Muscle layer of duodenum (tissue), 2 donors: Measurements from ENCODE around the gene PRR35.
A peak's percentile ranks its signal among the peaks of the same experiment; 100 is the strongest.

Experiments
- H3K27ac ChIP-seq: one replicate; pipeline ENCODE4 v1.7.0; 2013; ENCODE audit warnings: mild to moderate bottlenecking, low read length
- H3K27me3 ChIP-seq: one replicate; pipeline ENCODE4 v1.7.0; 2013; ENCODE audit warnings: low read depth, mild to moderate bottlenecking, control low read depth, low read length
- H3K36me3 ChIP-seq, 2 donors: one replicate each; pipeline ENCODE4 v1.7.0; 2013; ENCODE audit warnings: low read length in 2 of 2, control low read depth in 1 of 2, mild to moderate bottlenecking in 1 of 2; ENCODE audit not compliant: insufficient read depth in 2 of 2, control insufficient read depth in 1 of 2
- H3K4me1 ChIP-seq, 2 donors: one replicate each; pipeline ENCODE4 v1.7.0; 2013; ENCODE audit warnings: low read length in 2 of 2, mild to moderate bottlenecking in 2 of 2, control low read depth in 1 of 2, moderate library complexity in 1 of 2; ENCODE audit not compliant: insufficient read depth in 2 of 2, control insufficient read depth in 1 of 2
- H3K4me3 ChIP-seq, 2 donors: one replicate each; pipeline ENCODE4 v1.7.0; 2013; ENCODE audit warnings: low read length in 2 of 2, low read depth in 1 of 2, mild to moderate bottlenecking in 1 of 2
- H3K9me3 ChIP-seq, 2 donors: one replicate each; pipeline ENCODE4 v1.7.0; 2013; ENCODE audit warnings: low read length in 2 of 2, control low read depth in 1 of 2, mild to moderate bottlenecking in 1 of 2; ENCODE audit not compliant: control insufficient read depth in 1 of 2
- donor health status: healthy.

Gene PRR35

GRCh38 chr16:589658-590187, 29.5 kb downstream of the PRR35 start, which contains the start of gene RAB40C:
TSS of gene RAB40C (plus strand) at chr16:590066. CDS start at chr16:590292, 226 bp downstream.
- Histone ChIP-seq H3K27ac (peak within 1 kb of the TSS; percentile 85), H3K27me3 (peaks cover 5% of the 10 kb centered on the region)

GRCh38 chr16:590188-590814, 30.1 kb downstream of the PRR35 start:
- peaks cover 5% of the 10 kb centered on the region for H3K27me3 ChIP-seq
- H3K27ac ChIP-seq = peak overlapping the region; percentile 45
- H3K4me3 ChIP-seq = peak overlapping the region; percentile 74 to 76
- no peaks in the 10 kb centered on the region for H3K9me3 ChIP-seq
- peaks cover 18 to 39% of the 10 kb centered on the region in 2 donors for H3K4me1 ChIP-seq
- no peaks in the 10 kb centered on the region for H3K36me3 ChIP-seq

More at GRCh38 chr16:589658-590187, 29.5 kb downstream of the PRR35 start, which contains the start of gene RAB40C:
- no peaks in the 10 kb centered on the region for H3K9me3 ChIP-seq
- H3K4me1 ChIP-seq = peaks cover 18 to 39% of the 10 kb centered on the region in 2 donors
- peak within 1 kb of the TSS; percentile 76 to 92 for H3K4me3 ChIP-seq
- H3K36me3 ChIP-seq = no peaks in the 10 kb centered on the region

GRCh38 chr16:590815-591200, 30.6 kb downstream of the PRR35 start:
- no peaks in the 10 kb centered on the region for H3K9me3 ChIP-seq
- H3K4me1 ChIP-seq = peaks cover 18 to 39% of the 10 kb centered on the region in 2 donors
- peaks cover 2% of the 10 kb centered on the region for H3K27me3 ChIP-seq
- peak overlapping the region; percentile 74 to 76 for H3K4me3 ChIP-seq
- H3K36me3 ChIP-seq = no peaks in the 10 kb centered on the region
- H3K27ac ChIP-seq = peak overlapping the region; percentile 45

GRCh38 chr16:591231-591630, 31.0 kb downstream of the PRR35 start:
- H3K27ac ChIP-seq = peak overlapping the region; percentile 45

GRCh38 chr16:591892-592517, 31.8 kb downstream of the PRR35 start:
- Histone ChIP-seq H3K36me3 (no peaks in the 10 kb centered on the region), H3K27me3 (no peaks in the 10 kb centered on the region), H3K4me3 (no peak overlapping the region), H3K27ac (peak overlapping the region; percentile 89), H3K9me3 (no peaks in the 10 kb centered on the region), H3K4me1 (peaks cover 18 to 32% of the 10 kb centered on the region in 2 donors)

More at GRCh38 chr16:591231-591630, 31.0 kb downstream of the PRR35 start:
- Histone ChIP-seq H3K36me3 (no peaks in the 10 kb centered on the region), H3K9me3 (no peaks in the 10 kb centered on the region), H3K4me3 (peak overlapping the region; percentile 74 to 76), H3K4me1 (peaks cover 18 to 36% of the 10 kb centered on the region in 2 donors), H3K27me3 (no peaks in the 10 kb centered on the region)

GRCh38 chr16:592518-593306, 32.5 kb downstream of the PRR35 start:
- Histone ChIP-seq H3K27me3 (no peaks in the 10 kb centered on the region), H3K4me3 (no peak overlapping the region), H3K27ac (peak overlapping the region; percentile 89), H3K9me3 (no peaks in the 10 kb centered on the region), H3K4me1 (peaks cover 15 to 25% of the 10 kb centered on the region in 2 donors), H3K36me3 (no peaks in the 10 kb centered on the region)

- H3K9me3 ChIP-seq = no peaks in the 10 kb centered on the region
- no peaks in the 10 kb centered on the region for H3K27me3 ChIP-seq
- H3K36me3 ChIP-seq = no peaks in the 10 kb centered on the region
- H3K4me3 ChIP-seq = no peak overlapping the region
- H3K4me1 ChIP-seq = peaks cover 15 to 18% of the 10 kb centered on the region in 2 donors
- peak overlapping the region; percentile 89 for H3K27ac ChIP-seq
These were observed 33.2 kb downstream of the PRR35 start for GRCh38 chr16:593406-593805.

- peaks cover 15 to 17% of the 10 kb centered on the region in 2 donors for H3K4me1 ChIP-seq
These were observed 33.6 kb downstream of the PRR35 start for GRCh38 chr16:593807-594206.

GRCh38 chr16:595094-595528, 34.9 kb downstream of the PRR35 start:
- Histone ChIP-seq H3K36me3 (peaks cover 0 to 11% of the 10 kb centered on the region in 2 donors), H3K4me3 (no peak overlapping the region), H3K4me1 (peaks cover 15 to 17% of the 10 kb centered on the region in 2 donors), H3K9me3 (no peaks in the 10 kb centered on the region), H3K27ac (no peak overlapping the region), H3K27me3 (no peaks in the 10 kb centered on the region)

More at GRCh38 chr16:593807-594206, 33.6 kb downstream of the PRR35 start:
- Histone ChIP-seq H3K27ac (peak overlapping the region; percentile 89), H3K27me3 (no peaks in the 10 kb centered on the region), H3K36me3 (peaks cover 0 to under 1% of the 10 kb centered on the region in 2 donors), H3K9me3 (no peaks in the 10 kb centered on the region), H3K4me3 (no peak overlapping the region)

- peaks cover 0 to 11% of the 10 kb centered on the region in 2 donors for H3K36me3 ChIP-seq
- H3K4me3 ChIP-seq = no peak overlapping the region
- H3K27me3 ChIP-seq = no peaks in the 10 kb centered on the region
- peaks cover 9 to 10% of the 10 kb centered on the region in 2 donors for H3K4me1 ChIP-seq
- no peaks in the 10 kb centered on the region for H3K9me3 ChIP-seq
- H3K27ac ChIP-seq = no peak overlapping the region
These were observed 35.9 kb downstream of the PRR35 start for GRCh38 chr16:595942-596735.
